Measurements from ENCODE around the gene CMSS1. TPM values are rescaled to one million over a fixed set of nuclear protein-coding genes. Genes with fewer than 3 reads are reported as not detected.

CMSS1 gene
- total RNA-seq, 6 experiments from 2014 or later = 10.1 to 14.6 (median 11.6) TPM

DNA sequence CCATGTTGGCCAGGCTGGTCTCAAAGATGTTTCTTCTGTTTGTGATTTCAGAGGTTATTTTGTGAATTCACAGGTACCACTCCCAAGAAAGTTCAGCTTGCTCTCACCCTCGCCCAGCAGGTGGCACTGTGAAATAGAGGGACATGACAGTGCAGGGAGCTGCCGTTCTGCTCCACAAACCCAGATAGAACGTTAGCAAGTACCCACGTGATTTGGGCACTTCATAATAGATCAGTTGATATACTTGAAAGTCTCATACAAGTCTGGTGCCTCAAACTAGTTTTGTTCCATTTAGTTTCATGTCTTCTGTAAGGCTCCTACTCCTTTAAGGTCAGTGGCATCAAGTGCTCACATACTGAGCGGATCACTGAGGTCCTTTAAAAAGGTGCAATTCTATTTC is 251.2 kb downstream of the CMSS1 start:
- no peaks in the 10 kb centered on the region for H3K36me3 ChIP-seq
- intact Hi-C loops (cut with DNase I) = loop anchor here in 1 of 2 donors (10.0 kb wide), 1 partner anchor 234 kb away; no protein-coding TSS in a partner anchor
- H3K4me1 ChIP-seq = peaks cover 0 to 2% (median 0%) of the 10 kb centered on the region in 4 donors
- no peaks in the 10 kb centered on the region for H3K9me3 ChIP-seq
- ATAC-seq (peak; percentile 95 to 99 (median 98)), DNase-seq (peak; percentile 81 to 85 (median 84))
- H3K27ac ChIP-seq = no peak overlapping the region
- no peaks in the 10 kb centered on the region for H3K27me3 ChIP-seq
- WGBS (ENCODE audit: insufficient coverage, low coverage, low lambda C conversion rate, missing lambda C conversion rate) = 16% methylated on average over 5 of the region's 5 CpGs
- H3K4me3 ChIP-seq = no peak overlapping the region
- TF ChIP-seq, protein P1, sequence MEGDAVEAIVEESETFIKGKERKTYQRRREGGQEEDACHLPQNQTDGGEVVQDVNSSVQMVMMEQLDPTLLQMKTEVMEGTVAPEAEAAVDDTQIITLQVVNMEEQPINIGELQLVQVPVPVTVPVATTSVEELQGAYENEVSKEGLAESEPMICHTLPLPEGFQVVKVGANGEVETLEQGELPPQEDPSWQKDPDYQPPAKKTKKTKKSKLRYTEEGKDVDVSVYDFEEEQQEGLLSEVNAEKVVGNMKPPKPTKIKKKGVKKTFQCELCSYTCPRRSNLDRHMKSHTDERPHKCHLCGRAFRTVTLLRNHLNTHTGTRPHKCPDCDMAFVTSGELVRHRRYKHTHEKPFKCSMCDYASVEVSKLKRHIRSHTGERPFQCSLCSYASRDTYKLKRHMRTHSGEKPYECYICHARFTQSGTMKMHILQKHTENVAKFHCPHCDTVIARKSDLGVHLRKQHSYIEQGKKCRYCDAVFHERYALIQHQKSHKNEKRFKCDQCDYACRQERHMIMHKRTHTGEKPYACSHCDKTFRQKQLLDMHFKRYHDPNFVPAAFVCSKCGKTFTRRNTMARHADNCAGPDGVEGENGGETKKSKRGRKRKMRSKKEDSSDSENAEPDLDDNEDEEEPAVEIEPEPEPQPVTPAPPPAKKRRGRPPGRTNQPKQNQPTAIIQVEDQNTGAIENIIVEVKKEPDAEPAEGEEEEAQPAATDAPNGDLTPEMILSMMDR (IDR thresholded peaks at IDR 0.05) = peak; percentile 76 to 84 (median 79)
- no peak for TF ChIP-seq POLR2A (IDR thresholded peaks at IDR 0.05)

DNA sequence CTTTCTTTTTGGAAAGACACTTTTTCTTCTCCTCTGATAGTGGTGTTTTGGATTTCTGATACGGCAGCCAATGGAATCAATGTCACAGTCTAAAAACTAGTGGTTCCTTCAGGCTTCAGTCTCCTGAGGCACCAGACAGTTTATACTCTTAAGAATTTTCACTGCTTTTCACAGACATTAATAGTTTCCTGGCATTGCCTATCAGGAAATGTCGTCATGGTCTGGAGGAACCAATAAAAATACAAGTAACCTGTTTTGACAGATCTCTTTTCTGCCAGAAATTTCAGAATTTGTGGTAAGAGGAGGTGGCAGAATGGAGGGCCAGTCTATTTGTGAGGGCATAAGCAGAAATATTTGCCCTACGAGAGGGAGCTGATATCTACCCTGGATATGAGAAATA is 251.8 kb downstream of the CMSS1 start:
- intact Hi-C loops (cut with DNase I) = loop anchor here in 1 of 2 donors (10.0 kb wide), 1 partner anchor 235 kb away; no protein-coding TSS in a partner anchor
- Histone ChIP-seq H3K27ac (no peak overlapping the region), H3K36me3 (no peaks in the 10 kb centered on the region), H3K27me3 (no peaks in the 10 kb centered on the region), H3K9me3 (no peaks in the 10 kb centered on the region), H3K4me1 (peaks cover 0 to 2% (median 0%) of the 10 kb centered on the region in 4 donors), H3K4me3 (no peak overlapping the region)
- TF ChIP-seq POLR2A (IDR thresholded peaks at IDR 0.05) = no peak
- TF ChIP-seq, protein P1 (IDR thresholded peaks at IDR 0.05) = no peak
- WGBS (ENCODE audit: insufficient coverage, low coverage, low lambda C conversion rate, missing lambda C conversion rate) = 72% methylated on average over 3 of the region's 3 CpGs
- no peak for ATAC-seq
- no peak for DNase-seq

DNA sequence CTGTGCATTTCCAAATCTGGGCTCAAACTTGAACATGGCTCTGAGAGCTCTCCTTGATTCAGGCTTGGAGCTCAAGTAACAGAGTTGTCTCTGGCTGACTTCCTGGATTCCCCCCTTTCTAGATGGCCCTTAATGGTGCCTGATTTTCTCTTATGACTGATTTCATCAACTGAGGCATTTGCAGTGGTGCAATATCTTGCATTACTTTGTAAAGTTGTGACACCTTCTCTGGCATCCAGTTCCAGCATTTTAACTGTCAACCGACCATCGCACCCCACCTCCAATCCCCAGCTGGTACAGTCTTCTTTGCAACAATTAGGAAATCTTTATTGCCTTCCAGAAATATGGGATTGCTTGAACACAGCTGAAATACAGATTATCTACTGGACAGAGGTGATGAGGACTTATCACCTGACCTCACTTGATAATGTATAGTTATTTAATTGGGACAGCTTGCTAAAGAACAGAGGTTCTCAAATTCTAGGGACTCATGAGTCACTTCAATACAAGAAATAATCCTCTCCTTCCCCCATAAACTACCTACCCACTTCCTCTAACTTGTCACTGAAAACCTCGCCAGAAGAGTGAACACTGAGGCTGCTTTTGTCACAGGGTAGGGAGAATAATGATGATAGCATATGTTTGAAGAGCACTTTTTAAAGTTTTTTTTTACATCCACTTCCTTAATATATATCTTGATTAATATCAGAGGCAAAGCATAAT is 254.8 kb downstream of the CMSS1 start:
- Histone ChIP-seq H3K9me3 (no peaks in the 10 kb centered on the region), H3K4me3 (no peak overlapping the region), H3K27me3 (no peaks in the 10 kb centered on the region), H3K36me3 (no peaks in the 10 kb centered on the region), H3K4me1 (peaks cover 0 to 19% (median 7%) of the 10 kb centered on the region in 4 donors), H3K27ac (no peak overlapping the region)
- DNase-seq (no peak), ATAC-seq (no peak)
- WGBS (ENCODE audit: insufficient coverage, low coverage, low lambda C conversion rate, missing lambda C conversion rate) = 51% methylated on average over 3 of the region's 3 CpGs
- TF ChIP-seq POLR2A (IDR thresholded peaks at IDR 0.05) = no peak
- TF ChIP-seq, protein P1 (IDR thresholded peaks at IDR 0.05) = no peak
- intact Hi-C loops (cut with DNase I) = loop anchor here in 1 of 2 donors (5.0 kb wide), 1 partner anchor 180 kb away; no protein-coding TSS in a partner anchor

DNA sequence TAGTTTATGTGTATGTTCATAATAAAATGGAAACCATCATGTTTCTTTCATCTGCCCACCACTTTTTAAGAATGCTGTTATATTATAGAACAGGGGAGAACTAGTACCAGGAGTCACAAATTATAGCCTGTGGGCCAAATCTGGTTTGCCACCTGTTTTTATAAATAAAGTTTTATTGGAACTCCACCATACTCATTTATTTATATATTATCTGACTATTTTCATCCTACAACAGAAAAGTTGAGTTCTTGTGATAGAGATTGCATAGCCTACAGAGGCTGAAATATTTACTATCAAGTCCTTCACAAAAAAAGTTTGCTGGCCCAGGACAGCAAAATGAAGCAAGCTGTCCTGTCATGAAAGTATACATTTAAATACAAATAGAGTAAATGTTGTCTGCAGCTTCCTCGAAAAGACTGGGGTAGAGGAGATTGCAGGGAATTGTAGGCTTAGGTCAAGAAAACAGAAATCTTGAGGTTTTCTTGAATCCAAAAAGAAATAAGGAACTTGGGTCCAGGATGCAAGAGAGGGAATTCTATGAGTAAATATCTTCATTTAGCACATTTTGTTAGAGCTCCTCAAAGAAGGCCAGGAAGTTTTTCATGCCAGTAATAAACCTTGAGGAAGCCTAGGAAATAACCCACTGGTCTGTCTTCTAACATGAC is 255.5 kb downstream of the CMSS1 start:
- no peak overlapping the region for H3K27ac ChIP-seq
- H3K4me3 ChIP-seq = no peak overlapping the region
- no peaks in the 10 kb centered on the region for H3K27me3 ChIP-seq
- TF ChIP-seq, protein P1 (IDR thresholded peaks at IDR 0.05) = no peak
- no peak for TF ChIP-seq POLR2A (IDR thresholded peaks at IDR 0.05)
- intact Hi-C loops (cut with DNase I) = loop anchor here in 1 of 2 donors (5.0 kb wide), 1 partner anchor 179 kb away; no protein-coding TSS in a partner anchor
- ATAC-seq (no peak), DNase-seq (no peak)
- H3K36me3 ChIP-seq = no peaks in the 10 kb centered on the region
- 71% methylated on average over 1 of the region's 1 CpG for WGBS (ENCODE audit: insufficient coverage, low coverage, low lambda C conversion rate, missing lambda C conversion rate)
- H3K9me3 ChIP-seq = no peaks in the 10 kb centered on the region
- peaks cover 0 to 19% (median 7%) of the 10 kb centered on the region in 4 donors for H3K4me1 ChIP-seq

Data from right lobe of liver (tissue), 6 donors.